ENCODE results near the gene ASIP.
A peak's percentile ranks its signal among the peaks of the same experiment; 100 is the strongest.
"Not testable (repeated sequence)": the region's sequence is repeated elsewhere in the genome, so short reads cannot be mapped to it uniquely, and the experiment has no call there.

Gene ASIP

GRCh38 chr20:34290471-34290870, 49.2 kb downstream of the ASIP start:
- DNase-seq, result no peak

DNA sequence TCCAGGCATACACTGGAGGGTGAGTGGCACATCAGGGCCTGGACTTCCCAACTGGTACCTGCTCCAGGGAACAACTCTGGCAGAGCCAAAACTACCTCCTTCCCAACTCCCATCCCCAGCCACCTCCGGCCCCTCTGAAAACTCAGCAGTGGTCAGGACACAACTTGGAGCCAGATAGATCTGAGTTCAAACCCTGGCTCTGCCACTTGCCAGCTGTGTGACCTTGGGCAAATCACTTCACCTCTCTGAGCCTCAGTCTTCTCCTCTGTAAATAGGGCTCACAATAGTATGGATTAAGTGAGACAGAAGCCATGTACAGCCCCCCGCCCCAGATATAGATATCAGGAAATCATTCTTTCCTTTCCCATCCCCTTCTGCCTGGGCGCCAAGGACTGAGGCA, 51.3 kb downstream of the ASIP start:
- DNase-seq, result no peak

GRCh38 chr20:34293119-34293518, 51.9 kb downstream of the ASIP start:
- no peak for DNase-seq

- no peak for DNase-seq
These were observed 52.4 kb downstream of the ASIP start for GRCh38 chr20:34293589-34293988.

DNA sequence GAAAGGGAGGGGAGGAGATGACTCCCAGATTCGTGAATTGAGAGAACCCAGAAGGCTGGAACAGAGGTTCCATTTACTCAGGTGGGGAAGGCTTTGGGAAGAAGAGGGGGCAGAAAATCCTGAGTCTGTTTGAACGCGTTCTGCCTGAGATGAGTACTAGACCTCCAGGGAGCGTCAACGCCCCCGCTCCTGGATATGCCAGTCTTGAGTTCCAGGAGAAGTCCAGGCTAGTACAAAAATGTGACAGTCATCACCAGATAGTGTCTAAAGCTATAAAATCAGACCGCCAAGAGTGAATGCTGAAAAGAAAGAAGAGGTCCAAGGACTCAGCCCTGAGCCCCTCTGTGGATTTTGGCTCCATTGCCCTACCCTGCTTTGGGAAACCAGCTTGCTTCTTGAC, 53.3 kb downstream of the ASIP start:
- no peak for DNase-seq

GRCh38 chr20:34295284-34295683, 54.1 kb downstream of the ASIP start:
- DNase-seq, result no peak

DNA sequence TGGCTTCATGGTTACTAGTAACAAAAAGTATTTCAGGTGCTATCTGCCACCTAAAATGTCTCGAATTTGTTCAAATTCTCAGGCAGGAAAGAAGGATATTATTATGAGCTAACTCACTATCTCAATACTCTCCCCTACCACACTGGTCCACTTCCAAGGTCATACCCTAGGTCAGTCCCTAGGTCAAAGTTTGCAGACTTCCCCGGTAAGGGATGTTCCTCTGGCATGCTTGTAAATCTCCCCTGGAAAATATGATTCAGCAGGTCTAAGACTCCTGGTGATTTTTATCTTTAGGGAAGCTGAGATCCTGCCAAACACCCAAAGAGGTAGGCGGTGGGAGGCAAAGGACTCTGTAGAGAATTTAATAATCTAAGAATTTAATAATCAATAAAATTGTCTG, 55.2 kb downstream of the ASIP start:
- no peak for DNase-seq

DNA sequence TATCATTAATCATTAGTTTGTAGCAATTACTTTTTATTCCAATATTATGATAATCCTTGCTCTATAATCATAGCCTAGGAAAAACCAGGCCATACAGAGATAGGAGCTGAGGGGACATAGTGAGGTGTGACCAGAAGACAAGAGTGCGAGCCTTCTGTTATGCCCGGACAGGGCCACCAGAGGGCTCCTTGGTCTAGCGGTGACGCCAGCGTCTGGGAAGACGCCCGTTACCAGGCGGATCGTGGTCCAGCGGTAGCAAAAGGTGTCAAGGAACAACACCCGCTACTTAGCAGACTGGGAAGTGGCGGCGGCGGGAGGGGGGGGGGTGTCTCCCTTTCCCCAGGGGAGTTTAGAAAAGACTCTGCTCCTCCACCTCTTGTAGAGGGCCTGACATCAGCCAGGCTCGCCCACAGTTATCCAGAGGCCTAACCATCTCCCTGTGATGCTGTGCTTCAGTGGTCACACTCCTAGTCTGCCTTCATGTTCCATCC, 57.1 kb downstream of the ASIP start:
- DNase-seq, result not testable (repeated sequence)

DNA sequence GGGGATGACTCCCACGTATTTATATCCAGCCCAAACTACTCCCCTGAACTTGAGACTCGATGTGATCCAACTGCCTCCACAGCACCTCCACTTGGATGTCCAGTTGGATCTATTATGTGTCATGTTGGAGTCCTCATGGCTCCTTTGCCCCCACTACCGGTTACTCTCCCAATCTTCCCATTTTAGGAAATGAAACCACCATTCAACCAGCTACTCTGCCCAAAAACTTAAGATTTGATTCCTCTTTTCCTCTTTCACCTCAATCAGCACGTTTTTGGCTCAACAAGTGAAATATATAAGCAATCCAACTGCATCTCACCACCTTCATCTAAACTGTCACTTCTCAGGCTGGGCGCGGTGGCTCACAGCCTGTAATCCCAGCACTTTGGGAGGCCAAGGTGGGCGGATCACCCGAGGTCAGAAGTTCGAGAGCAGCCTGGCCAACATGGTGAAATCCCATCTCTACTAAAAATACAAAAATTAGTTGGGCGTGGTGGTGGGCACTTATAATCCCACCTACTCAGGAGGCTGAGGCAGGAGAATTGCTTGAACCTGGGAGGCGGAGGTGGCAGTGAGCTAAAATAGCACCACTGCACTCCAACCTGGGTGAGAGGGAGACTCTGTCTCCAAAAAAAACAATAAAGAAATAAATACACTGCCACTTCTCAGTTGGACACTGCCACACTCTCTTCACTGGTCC, 58.5 kb downstream of the ASIP start:
- DNase-seq, result no peak

DNA sequence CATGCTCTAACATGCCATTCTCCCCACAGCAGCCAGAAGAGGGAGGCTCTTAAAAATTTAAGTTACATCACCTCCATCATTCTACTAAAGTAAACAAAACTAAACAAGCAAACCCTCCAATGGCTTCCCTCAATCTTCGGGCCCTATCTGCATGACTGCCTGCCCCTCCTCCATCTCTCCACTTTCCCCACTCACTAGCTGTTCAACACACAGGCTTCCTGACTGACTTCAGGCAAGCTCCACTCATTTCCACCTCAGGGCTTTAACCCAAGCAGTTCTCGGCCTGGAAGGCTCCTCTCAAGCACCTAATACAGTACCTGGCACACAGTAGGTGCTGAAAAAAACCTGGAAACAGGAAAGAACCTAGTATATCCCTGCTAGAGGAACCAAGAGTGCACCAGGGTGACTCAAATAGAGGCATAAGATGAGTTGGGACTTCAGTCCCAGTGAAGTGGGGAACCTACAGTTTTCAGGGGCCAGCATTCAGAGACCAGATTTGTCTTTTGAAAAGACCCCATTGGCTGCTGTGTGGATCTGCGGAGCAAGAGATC, 59.1 kb downstream of the ASIP start:
- no peak for DNase-seq

DNA sequence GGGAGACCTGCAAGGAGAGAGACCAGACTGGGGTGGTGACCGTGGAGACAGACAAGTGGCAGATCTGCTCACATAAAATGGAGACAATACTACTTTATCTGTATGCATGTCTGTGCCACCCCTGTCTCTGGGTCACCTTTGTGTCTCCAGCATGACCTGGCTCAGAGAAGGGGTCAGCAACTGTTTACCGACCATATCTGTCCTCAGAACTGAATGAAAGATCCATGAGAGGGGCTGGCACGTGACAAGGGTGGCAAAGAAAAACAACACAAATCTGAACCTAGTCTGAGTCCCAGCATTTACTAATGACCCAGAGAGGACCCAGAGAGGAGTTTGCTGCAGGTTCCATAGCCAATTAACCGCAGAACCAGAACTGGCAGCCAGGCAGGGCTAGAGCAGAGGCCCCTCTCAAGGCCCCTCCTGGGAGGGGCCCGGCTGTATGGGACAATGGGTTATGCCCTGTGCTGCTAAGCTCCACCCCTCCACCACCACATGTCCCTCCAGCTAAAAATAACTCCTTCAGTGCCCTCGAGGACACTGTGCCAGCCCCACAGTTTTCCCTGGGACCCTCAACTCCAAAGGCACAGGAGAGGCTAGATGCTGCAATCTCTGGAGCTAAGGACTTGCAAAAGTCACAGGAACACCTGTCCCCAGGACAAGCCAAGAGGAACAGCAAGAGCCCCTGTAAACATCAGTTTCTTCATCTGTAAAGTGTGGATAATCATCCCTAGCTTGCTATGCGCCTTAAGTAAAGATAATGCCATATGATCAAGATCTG, 59.8 kb downstream of the ASIP start:
- no peak for DNase-seq

- no peak for DNase-seq
These were observed 60.5 kb downstream of the ASIP start for GRCh38 chr20:34301587-34302311.

DNA sequence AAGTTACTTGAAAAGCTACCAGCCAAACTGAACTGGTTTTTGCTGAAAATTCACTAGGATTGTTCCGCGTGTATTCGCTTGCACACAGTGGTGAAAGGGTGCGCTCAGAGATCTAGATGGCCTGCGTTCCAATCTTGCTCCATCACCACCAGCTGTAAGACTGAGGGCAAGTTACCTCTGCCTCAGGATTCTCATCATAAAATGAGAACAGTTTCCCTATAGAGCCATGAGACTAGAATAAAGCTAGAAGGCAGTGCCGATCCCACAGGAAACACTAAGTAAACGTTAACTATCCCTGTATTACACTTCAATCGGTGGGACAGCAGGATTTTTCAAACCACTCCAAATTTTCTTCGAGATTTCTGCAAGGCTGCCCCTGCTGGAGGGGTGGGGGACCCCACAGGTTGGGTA, 61.1 kb downstream of the ASIP start:
- no peak for DNase-seq

- DNase-seq, result peak; percentile 81 to 92
These were observed 61.7 kb downstream of the ASIP start, which contains the start of gene AHCY for GRCh38 chr20:34302723-34303533. Gene AHCY (minus strand): TSS chr20:34303355. CDS start chr20:34303270, 85 bp downstream.

DNA sequence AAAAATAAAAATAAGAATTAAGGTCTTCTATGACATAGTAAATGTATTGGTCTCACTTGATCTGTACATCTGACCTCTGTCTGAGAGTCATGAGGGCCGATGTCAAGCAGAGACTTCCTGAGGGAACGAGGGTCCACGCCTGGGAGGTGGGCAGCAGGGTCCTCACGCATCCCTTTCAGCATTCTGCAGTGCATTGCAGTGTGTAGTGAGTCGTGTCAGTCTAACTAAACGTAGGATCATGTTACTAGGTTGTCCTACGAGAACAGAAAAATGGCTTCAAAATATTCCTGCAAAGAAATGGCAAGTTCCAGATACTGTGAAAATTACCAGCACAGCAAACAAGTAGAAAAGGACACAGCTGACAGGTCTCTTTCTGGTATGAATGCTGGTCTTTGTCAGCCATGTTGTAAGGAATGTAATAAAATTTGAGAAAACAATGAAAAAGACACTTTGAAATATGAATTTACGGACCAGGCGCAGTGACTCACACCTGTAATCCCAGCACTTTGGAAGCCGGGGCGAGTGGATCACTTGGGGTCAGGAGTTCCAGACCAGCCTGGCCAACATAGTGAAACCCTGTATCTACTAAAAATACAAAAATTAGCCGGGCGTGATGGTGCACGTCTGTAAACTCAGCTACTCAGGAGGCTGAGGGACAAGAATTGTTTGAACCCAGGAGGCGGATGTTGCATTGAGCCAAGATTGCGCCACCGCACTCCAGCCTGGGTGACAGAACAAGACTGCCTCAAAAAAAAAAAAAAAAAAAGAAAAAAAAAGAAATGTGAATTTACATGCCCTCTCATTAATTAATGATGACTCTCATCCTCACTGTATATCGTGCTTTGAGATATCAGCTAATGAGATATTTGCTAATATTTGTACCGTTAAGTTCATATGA, 64.4 kb downstream of the ASIP start:
- no peak for DNase-seq

GRCh38 chr20:34309691-34310090, 68.5 kb downstream of the ASIP start:
- no peak for DNase-seq

DNA sequence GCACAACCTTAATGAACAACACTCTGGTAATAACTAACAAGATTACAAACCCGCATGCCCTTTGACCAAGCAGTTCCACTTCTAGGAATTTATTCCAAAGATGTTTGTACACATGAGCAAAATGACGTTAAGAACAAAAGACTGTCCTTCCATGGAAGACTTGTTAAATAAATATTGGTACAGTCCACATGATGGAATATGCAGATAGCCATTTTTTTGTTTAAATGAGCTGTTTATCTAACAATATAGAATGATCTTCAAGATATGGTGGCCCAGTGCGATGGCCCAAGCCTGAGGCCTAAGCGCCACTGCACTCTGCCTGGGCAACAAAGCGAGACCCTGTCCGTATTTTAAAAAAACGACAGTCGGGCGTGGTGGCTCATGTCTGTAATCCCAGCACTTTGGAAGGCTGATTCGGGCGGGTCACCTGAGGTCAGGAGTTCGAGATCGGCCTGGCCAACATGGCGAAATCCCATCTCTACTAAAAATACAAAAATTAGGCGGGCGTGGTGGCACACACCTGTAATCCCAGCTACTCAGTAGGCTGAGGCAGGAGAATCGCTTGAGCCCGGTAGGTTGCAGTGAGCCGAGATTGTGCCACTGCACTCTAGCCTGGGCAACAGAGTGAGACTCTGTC, 69.4 kb downstream of the ASIP start:
- no peak for DNase-seq

DNA sequence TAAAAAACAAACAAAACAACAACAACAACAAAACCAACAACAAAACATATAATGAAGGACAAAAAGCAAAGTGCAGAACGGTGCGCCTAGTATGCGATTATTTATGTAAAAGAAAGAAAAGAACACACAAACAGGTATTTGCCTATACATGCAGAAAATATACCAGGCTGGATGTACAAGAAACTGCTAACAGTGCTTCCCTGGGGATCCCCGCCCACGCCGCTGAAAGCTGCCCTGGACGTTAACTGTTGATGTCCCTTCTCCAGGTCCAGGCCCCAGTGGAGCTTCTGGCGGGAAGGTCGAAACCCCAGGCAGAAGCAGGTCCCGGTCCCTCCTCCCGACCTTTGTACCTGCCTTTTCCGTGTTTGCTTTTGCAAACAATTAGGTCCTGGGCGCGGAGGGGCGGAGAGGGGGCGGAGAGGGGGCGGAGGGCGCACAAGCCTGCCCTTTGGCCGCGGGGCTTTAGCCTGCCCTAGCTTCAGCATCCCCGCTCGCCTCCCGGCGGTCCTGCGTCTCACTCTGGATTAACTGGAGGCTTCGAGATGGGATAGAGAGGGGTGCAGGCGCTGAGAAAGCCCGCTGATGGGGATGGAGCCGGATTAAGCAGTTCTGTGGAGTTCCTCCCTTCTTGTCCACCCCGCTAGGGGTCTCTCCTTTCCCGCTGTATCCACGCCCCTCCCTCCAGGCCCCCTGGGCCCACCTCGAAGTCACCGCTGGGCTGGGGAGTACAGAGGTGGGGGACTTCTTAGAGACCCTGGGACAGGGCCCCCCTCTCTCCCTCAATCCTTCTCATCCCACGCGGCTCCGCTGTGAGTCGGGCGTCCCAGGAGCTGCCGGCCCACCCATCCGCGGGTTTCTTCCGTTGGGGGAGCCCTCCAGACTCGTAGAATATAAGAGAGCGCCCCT, 70.1 kb downstream of the ASIP start:
- peak in 1 of 2 donors; percentile 12 for DNase-seq

- no peak for DNase-seq
These were observed 70.8 kb downstream of the ASIP start for GRCh38 chr20:34312024-34312460.

All from bone marrow (tissue), 2 donors.